Hepatocyte (in vitro differentiated cells): ENCODE measurements around the gene DPCD. TPM values are rescaled to one million over a fixed set of nuclear protein-coding genes. Genes with fewer than 3 reads are reported as not detected.

Source experiments
- DNase-seq: peaks from one replicate; pipeline ENCODE4 v3.0.0-alpha.2; 2016; ENCODE audit warnings: low spot score
- H2AFZ ChIP-seq: fragments of 200-600 bp; sonication (generic); 2 replicates; pipeline ENCODE4 v1.6.0; 2016; ENCODE audit warnings: antibody characterized with exemption, mild to moderate bottlenecking
- H3K27ac ChIP-seq: fragments of 200-600 bp; sonication (generic); 2 replicates; pipeline ENCODE4 v1.5.1; 2016; ENCODE audit warnings: mild to moderate bottlenecking
- H3K27me3 ChIP-seq: fragments of 200-600 bp; sonication (generic); 2 replicates; pipeline ENCODE4 v1.6.1; 2016
- H3K36me3 ChIP-seq: fragments of 200-600 bp; sonication (generic); replicated peaks from 2 replicates; pipeline ENCODE4 v1.5.1; 2016; ENCODE audit warnings: low read depth; ENCODE audit not compliant: insufficient read depth
- H3K4me1 ChIP-seq: fragments of 200-600 bp; sonication (generic); 2 replicates; pipeline ENCODE4 v1.5.1; 2016; ENCODE audit warnings: mild to moderate bottlenecking, moderate library complexity; ENCODE audit not compliant: insufficient read depth
- H3K4me2 ChIP-seq: fragments of 200-600 bp; sonication (generic); 2 replicates; pipeline ENCODE4 v1.6.0; 2016
- H3K4me3 ChIP-seq: fragments of 200-600 bp; sonication (generic); 2 replicates; pipeline ENCODE4 v1.5.1; 2016; ENCODE audit warnings: mild to moderate bottlenecking
- H3K79me2 ChIP-seq: fragments of 200-600 bp; sonication (generic); 2 replicates; pipeline ENCODE4 v1.6.0; 2017; ENCODE audit warnings: mild to moderate bottlenecking
- H3K9me2 ChIP-seq: fragments of 200-600 bp; sonication (generic); replicated peaks from 2 replicates; pipeline ENCODE4 v1.6.0; 2017; ENCODE audit warnings: mild to moderate bottlenecking; ENCODE audit not compliant: insufficient read depth
- H3K9me3 ChIP-seq: fragments of 200-600 bp; sonication (generic); 2 replicates; pipeline ENCODE4 v1.5.1; 2016; ENCODE audit warnings: low read depth, mild to moderate bottlenecking
- H4K20me1 ChIP-seq: fragments of 200-600 bp; sonication (generic); 2 replicates; pipeline ENCODE4 v1.6.0; 2016; ENCODE audit warnings: mild to moderate bottlenecking; ENCODE audit not compliant: insufficient read depth, poor library complexity, severe bottlenecking
- EZH2 ChIP-seq: fragments of 200-600 bp; sonication (generic); IDR thresholded peaks from 2 replicates; pipeline ENCODE4 v1.6.1; 2016; ENCODE audit warnings: antibody characterized with exemption, mild to moderate bottlenecking, borderline replicate concordance
- EZH2phosphoT487 ChIP-seq: fragments of 200-600 bp; sonication (generic); IDR thresholded peaks from one replicate; pipeline ENCODE4 v1.6.1; 2018; ENCODE audit warnings: antibody characterized with exemption, mild to moderate bottlenecking, low read depth, moderate library complexity; ENCODE audit not compliant: unreplicated experiment, severe bottlenecking
- WGBS: methylation state at CpG from one replicate; pipeline ENCODE4 v1.1.6; 2016; ENCODE audit warnings: low lambda C conversion rate; ENCODE audit errors: missing lambda C conversion rate; 5-methylcytosine and 5-hydroxymethylcytosine counted together
- polyA plus RNA-seq: library from polyadenylated mRNA; unstranded; fragments of >200 nt; fragmentation: Nextera tagmentation; extraction: Ambion mirVana; gene quantifications from 2 replicates; pipeline ENCODE4 v1.2.1, GENCODE V29; 2016
- total RNA-seq: library from RNA; depleted of rRNA; stranded (reverse); fragments of >200 nt; gene quantifications from 2 replicates; pipeline ENCODE4 v1.2.3, GENCODE V29; 2014
- TF ChIP-seq, protein P1 (sequence below): fragments of 200-600 bp; sonication (generic); IDR thresholded peaks from 2 replicates; pipeline ENCODE4 v1.5.1; 2016; ENCODE audit warnings: antibody characterized with exemption, mild to moderate bottlenecking; ENCODE audit not compliant: poor library complexity

DPCD gene
- total and polyA plus RNA-seq, 2 experiments from 2014 or later = 24.8 to 26.5 TPM

DNA sequence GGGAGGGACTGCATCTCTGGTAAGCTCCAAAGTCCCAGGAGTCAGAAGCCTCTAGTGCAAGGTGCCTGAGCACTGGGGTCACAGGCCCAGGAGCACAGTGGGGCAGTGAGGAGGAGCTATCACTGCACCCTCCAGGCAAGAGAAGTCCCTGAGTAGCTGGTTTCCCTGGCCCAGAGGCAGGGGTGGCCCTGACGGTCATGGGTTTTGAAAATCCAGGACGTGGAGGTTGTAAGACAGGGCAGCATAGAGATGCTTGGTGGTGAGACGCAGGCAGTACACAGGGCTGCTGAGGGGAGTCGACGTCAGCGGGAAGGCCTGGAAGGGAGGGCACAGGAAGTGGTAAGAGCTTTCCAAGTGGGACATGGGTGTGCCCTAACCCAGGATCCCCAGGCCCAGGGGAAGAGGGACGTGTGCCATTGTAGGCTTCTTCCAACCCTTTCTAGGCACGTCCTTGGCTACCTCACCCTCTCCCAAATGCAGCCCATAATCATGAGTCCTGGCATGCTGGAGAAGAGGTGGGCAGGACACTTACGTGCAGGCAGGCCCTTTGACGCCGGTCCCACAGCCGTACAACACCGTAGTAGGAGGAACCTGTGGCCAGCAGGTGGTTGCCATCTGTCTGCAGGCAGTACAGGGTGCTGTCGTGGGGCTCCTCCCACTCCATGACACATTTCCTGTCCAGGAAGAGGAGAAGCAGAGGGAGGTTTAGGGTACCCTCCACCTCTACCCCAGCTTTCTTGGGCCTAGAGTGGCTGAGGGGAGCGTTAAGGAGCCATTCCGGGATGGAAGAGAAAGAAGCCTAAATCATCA lies 23.2 kb downstream of the DPCD start:
- Histone ChIP-seq H3K4me3 (no peak overlapping the region), H3K79me2 (no peaks in the 10 kb centered on the region), H3K36me3 (no peaks in the 10 kb centered on the region), H4K20me1 (no peaks in the 10 kb centered on the region), H2AFZ (no peak overlapping the region), H3K4me2 (no peak overlapping the region), H3K4me1 (no peaks in the 10 kb centered on the region), H3K9me3 (no peaks in the 10 kb centered on the region), H3K27ac (no peak overlapping the region), H3K9me2 (no peaks in the 10 kb centered on the region), H3K27me3 (no peaks in the 10 kb centered on the region)
- DNase-seq = no peak
- TF ChIP-seq EZH2 (no peak), EZH2phosphoT487 (no peak)
- TF ChIP-seq, protein P1, sequence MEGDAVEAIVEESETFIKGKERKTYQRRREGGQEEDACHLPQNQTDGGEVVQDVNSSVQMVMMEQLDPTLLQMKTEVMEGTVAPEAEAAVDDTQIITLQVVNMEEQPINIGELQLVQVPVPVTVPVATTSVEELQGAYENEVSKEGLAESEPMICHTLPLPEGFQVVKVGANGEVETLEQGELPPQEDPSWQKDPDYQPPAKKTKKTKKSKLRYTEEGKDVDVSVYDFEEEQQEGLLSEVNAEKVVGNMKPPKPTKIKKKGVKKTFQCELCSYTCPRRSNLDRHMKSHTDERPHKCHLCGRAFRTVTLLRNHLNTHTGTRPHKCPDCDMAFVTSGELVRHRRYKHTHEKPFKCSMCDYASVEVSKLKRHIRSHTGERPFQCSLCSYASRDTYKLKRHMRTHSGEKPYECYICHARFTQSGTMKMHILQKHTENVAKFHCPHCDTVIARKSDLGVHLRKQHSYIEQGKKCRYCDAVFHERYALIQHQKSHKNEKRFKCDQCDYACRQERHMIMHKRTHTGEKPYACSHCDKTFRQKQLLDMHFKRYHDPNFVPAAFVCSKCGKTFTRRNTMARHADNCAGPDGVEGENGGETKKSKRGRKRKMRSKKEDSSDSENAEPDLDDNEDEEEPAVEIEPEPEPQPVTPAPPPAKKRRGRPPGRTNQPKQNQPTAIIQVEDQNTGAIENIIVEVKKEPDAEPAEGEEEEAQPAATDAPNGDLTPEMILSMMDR = no peak
- WGBS = 94% methylated on average over 16 of the region's 16 CpGs

DNA sequence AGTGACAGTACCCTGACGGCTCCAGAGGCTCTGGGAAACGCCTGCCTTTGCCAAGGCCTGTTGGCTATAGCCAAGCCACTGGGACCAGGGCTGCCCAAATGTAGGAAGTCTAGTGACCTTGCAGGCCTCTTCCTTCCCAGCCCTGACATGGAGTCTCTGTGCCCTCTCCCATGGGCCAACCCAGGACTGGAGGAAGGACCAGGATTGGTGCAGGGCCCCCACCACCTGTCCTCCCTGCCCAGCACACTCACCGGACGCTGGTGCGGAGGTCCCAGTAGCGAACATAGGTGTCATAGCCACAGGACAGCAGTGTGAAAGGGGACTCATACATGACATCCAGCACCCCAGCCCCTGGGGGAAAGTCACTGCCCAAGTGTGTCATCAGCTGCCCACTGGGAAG lies 24.0 kb downstream of the DPCD start:
- H3K36me3 ChIP-seq = no peaks in the 10 kb centered on the region
- DNase-seq = no peak
- no peak overlapping the region for H2AFZ ChIP-seq
- no peaks in the 10 kb centered on the region for H3K9me2 ChIP-seq
- H3K79me2 ChIP-seq = no peaks in the 10 kb centered on the region
- no peaks in the 10 kb centered on the region for H3K9me3 ChIP-seq
- TF ChIP-seq, protein P1 = no peak
- TF ChIP-seq EZH2 = no peak
- TF ChIP-seq EZH2phosphoT487 = no peak
- 94% methylated on average over 6 of the region's 6 CpGs for WGBS
- H3K4me2 ChIP-seq = no peak overlapping the region
- no peaks in the 10 kb centered on the region for H3K4me1 ChIP-seq
- H3K27me3 ChIP-seq = no peaks in the 10 kb centered on the region
- H3K4me3 ChIP-seq = no peak overlapping the region
- no peaks in the 10 kb centered on the region for H4K20me1 ChIP-seq
- H3K27ac ChIP-seq = no peak overlapping the region

DNA sequence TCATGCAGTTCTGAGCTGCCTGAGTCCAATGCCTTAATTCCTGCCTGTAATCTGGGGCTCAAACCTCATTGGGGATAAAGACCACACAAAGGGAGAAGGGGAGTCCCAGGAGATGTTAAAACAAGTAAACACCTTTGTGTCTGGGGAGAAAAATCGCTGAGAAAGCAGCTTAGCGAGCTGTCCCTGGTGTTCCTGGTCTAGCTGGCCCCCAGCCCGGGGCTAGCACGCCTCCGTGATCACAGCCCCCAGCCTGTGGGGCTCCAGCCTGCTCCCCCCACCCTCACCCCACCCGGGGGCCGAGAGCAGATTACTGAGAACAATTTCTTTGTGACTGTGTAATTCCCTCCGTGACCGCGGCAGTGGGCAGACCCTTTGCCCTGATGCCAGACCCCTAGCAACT lies 24.8 kb downstream of the DPCD start:
- TF ChIP-seq EZH2phosphoT487 (no peak), EZH2 (no peak)
- TF ChIP-seq, protein P1 = no peak
- WGBS = 72% methylated on average over 5 of the region's 10 CpGs
- Histone ChIP-seq H3K4me3 (no peak overlapping the region), H3K9me3 (no peaks in the 10 kb centered on the region), H4K20me1 (no peaks in the 10 kb centered on the region), H3K79me2 (no peaks in the 10 kb centered on the region), H2AFZ (no peak overlapping the region), H3K4me2 (no peak overlapping the region), H3K4me1 (no peaks in the 10 kb centered on the region), H3K36me3 (no peaks in the 10 kb centered on the region), H3K27ac (no peak overlapping the region), H3K27me3 (no peaks in the 10 kb centered on the region), H3K9me2 (no peaks in the 10 kb centered on the region)
- DNase-seq = no peak
